GM10248 (cell line): ENCODE data around the gene COPG1.

Source experiments
- CTCF ChIA-PET: fragments of 300-600 bp; sonication (Branson Sonifier 250); formaldehyde crosslinking; extraction: SDS; loops from one replicate; lab custom pipeline; 2021; ENCODE audit warnings: antibody characterized with exemption; lab: Yijun Ruan, JAX
- POLR2A ChIA-PET: fragments of 350-650 bp; sonication (Branson Sonifier 250); formaldehyde crosslinking; extraction: SDS; loops from one replicate; lab custom pipeline; 2020; ENCODE audit warnings: antibody characterized with exemption; lab: Yijun Ruan, JAX
- DNase-seq: peaks from one replicate; pipeline ENCODE4 v3.0.0; 2012; ENCODE audit errors: extremely low spot score
- CTCF ChIP-seq: IDR thresholded peaks from 2 replicates; pipeline ENCODE4 v1.5.1; 2012; ENCODE audit warnings: mild to moderate bottlenecking, low read depth; ENCODE audit errors: extremely low read depth, missing control alignments, control extremely low read depth

The COPG1 gene

GRCh38 chr3:129326595-129326994, 77.2 kb downstream of the COPG1 start:
- TF ChIP-seq CTCF, result no peak
- POLR2A ChIA-PET, result interaction anchor here (0.6 to 1.1 kb wide), 2 partner anchors 10 to 72 kb away, joined by 3 read pairs; a partner anchor contains a TSS

More at GRCh38 chr3:129326595-129326994, 77.2 kb downstream of the COPG1 start:
- no peak for DNase-seq
- CTCF ChIA-PET, result interaction anchor here (0.7 to 1.8 kb wide), 3 partner anchors 10 to 57 kb away, joined by 3 to 16 read pairs (median 3); a partner anchor contains a TSS
